Type B pancreatic cell (in vitro differentiated cells): Measurements from ENCODE around the gene F13A1. TPM values are rescaled to one million over a fixed set of nuclear protein-coding genes. Genes with fewer than 3 reads are reported as not detected.

Experiments used
- DNase-seq: peaks from one replicate; pipeline ENCODE4 v3.0.0; 2021; ENCODE audit warnings: mixed read lengths; ENCODE audit not compliant: unreplicated experiment; ENCODE audit errors: extremely low spot score
- H3K27ac Mint-ChIP-seq: 2 replicates; pipeline ENCODE4 v1.8.0; 2021; ENCODE audit warnings: mild to moderate bottlenecking, mixed read lengths
- H3K27me3 Mint-ChIP-seq: 2 replicates; pipeline ENCODE4 v1.8.0; 2021; ENCODE audit warnings: mixed read lengths
- H3K36me3 Mint-ChIP-seq: 2 replicates; pipeline ENCODE4 v1.8.0; 2021; ENCODE audit warnings: mixed read lengths
- H3K4me1 Mint-ChIP-seq: one replicate; pipeline ENCODE4 v1.8.0; 2021; ENCODE audit warnings: mixed read lengths; ENCODE audit not compliant: unreplicated experiment
- H3K4me3 Mint-ChIP-seq: 2 replicates; pipeline ENCODE4 v1.8.0; 2021; ENCODE audit warnings: mild to moderate bottlenecking, mixed read lengths
- H3K9me3 Mint-ChIP-seq: 2 replicates; pipeline ENCODE4 v1.8.0; 2021; ENCODE audit warnings: mixed read lengths
- CTCF ChIP-seq: fragments of 200-600 bp; sonication (generic); conservative IDR thresholded peaks from 2 replicates; pipeline ENCODE4 v1.5.0; 2021; ENCODE audit warnings: antibody characterized with exemption, mild to moderate bottlenecking
- total RNA-seq: library from RNA; stranded (reverse); gene quantifications from 2 replicates; pipeline ENCODE4 v1.2.1, GENCODE V29; 2021; ENCODE audit warnings: low replicate concordance

The F13A1 gene
- total RNA-seq, 1 donor from 2014 or later: 0.48 TPM

DNA sequence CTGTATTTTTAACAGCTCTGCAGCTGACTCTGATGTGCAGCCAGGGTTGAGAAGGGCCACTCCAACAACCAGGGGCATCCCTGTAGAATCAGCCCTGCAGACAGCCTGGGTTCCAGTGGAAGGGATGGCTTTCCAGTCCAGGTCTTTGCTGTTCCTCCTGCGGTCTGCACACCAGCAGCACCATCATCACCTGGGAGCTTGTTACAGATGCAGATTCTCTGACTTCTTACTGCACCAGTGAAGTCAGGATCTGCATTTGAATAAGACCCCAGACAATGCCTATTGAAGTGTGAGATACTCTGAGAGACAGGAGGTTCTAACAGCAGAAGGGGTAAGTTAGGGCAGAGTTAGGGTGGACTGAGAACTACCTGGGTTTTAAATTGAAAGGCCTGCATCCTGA lies 151.3 kb downstream of the F13A1 start:
- TF ChIP-seq CTCF: no peak
- no peak overlapping the region for H3K4me3 Mint-ChIP-seq
- DNase-seq: no peak
- H3K27ac Mint-ChIP-seq: no peak overlapping the region
- no peaks in the 10 kb centered on the region for H3K9me3 Mint-ChIP-seq
- no peaks in the 10 kb centered on the region for H3K36me3 Mint-ChIP-seq
- no peaks in the 10 kb centered on the region for H3K4me1 Mint-ChIP-seq
- H3K27me3 Mint-ChIP-seq: peaks cover 21% of the 10 kb centered on the region

DNA sequence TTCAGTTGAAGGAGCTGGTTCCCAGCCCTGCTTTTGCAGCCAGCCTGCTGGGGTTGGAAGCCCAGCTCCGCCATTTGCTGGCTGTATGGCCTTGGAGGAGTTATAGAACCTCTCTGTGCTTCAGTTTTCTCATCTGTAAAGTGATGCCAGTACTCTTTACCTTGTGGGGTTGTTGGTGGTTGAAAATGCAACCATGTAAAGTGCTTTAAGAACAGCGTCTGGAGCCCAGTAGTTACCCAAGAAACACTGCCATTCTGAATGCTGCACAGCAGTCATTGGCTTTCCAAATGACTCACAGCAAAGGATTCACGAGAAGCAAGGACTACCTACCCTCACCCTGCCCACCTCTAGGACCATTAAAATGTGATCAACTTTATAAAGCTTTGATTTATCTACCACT lies 154.4 kb downstream of the F13A1 start:
- Mint-ChIP-seq H3K27me3 (peaks cover 30% of the 10 kb centered on the region), H3K9me3 (no peaks in the 10 kb centered on the region)
- TF ChIP-seq CTCF: no peak

GRCh38 chr6:6164367-6164766 lies 156.1 kb downstream of the F13A1 start:
- Mint-ChIP-seq H3K27ac (no peak overlapping the region), H3K4me3 (no peak overlapping the region), H3K27me3 (peaks cover 30% of the 10 kb centered on the region), H3K4me1 (no peaks in the 10 kb centered on the region), H3K9me3 (no peaks in the 10 kb centered on the region), H3K36me3 (no peaks in the 10 kb centered on the region)
- no peak for TF ChIP-seq CTCF
- no peak for DNase-seq

More for the DNA sequence above, 154.4 kb downstream of the F13A1 start:
- Mint-ChIP-seq H3K36me3 (no peaks in the 10 kb centered on the region), H3K4me1 (no peaks in the 10 kb centered on the region), H3K27ac (no peak overlapping the region), H3K4me3 (no peak overlapping the region)
- no peak for DNase-seq

DNA sequence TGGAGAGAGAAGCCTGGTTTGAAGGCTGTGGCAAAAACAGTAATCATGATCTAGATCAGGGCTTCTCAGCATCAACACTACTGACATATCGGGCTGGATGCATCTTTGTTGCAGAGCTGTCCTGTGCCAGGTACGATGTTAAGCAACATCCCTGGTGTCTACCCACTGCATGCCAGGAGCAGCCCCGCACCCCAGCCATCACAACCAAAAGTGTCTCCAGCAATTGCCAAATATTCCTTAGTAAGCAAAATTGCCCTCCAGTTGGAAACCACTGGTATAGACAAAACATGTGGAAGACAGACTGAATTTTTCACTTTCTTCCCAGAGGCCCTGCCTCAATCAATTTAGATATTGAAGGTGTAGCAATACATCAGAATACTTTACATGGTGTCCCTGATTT lies 166.1 kb downstream of the F13A1 start:
- Mint-ChIP-seq H3K4me3 (no peak overlapping the region), H3K4me1 (no peaks in the 10 kb centered on the region), H3K36me3 (no peaks in the 10 kb centered on the region), H3K9me3 (no peaks in the 10 kb centered on the region), H3K27ac (no peak overlapping the region), H3K27me3 (peaks cover 11% of the 10 kb centered on the region)
- no peak for DNase-seq
- TF ChIP-seq CTCF: no peak

- no peak for TF ChIP-seq CTCF
- Mint-ChIP-seq H3K4me1 (no peaks in the 10 kb centered on the region), H3K4me3 (no peak overlapping the region), H3K9me3 (no peaks in the 10 kb centered on the region), H3K27me3 (peaks cover 2% of the 10 kb centered on the region), H3K27ac (no peak overlapping the region), H3K36me3 (no peaks in the 10 kb centered on the region)
- DNase-seq: no peak
Observed at GRCh38 chr6:6152060-6152459, 168.4 kb downstream of the F13A1 start.

GRCh38 chr6:6148192-6148815 lies 172.2 kb downstream of the F13A1 start:
- no peak for DNase-seq
- Mint-ChIP-seq H3K36me3 (no peaks in the 10 kb centered on the region), H3K4me1 (no peaks in the 10 kb centered on the region), H3K27me3 (peaks cover 2% of the 10 kb centered on the region), H3K9me3 (no peaks in the 10 kb centered on the region), H3K4me3 (no peak overlapping the region), H3K27ac (no peak overlapping the region)
- TF ChIP-seq CTCF: no peak
